ENCODE results near the gene TAMALIN.

The TAMALIN gene

GRCh38 chr12:52035926-52036325, 29.2 kb downstream of the TAMALIN start:
- no peak for TF ChIP-seq CTCF (IDR thresholded peaks at IDR 0.05)

GRCh38 chr12:52036587-52037171, 29.9 kb downstream of the TAMALIN start:
- TF ChIP-seq CTCF (IDR thresholded peaks at IDR 0.05), result no peak

GRCh38 chr12:52037248-52037861, 30.6 kb downstream of the TAMALIN start:
- TF ChIP-seq CTCF (IDR thresholded peaks at IDR 0.05), result no peak; the same call in 1 of the 2 replicates

- TF ChIP-seq CTCF (IDR thresholded peaks at IDR 0.05), result no peak
These were observed 31.7 kb downstream of the TAMALIN start for GRCh38 chr12:52038447-52038846.

GRCh38 chr12:52041035-52041434, 34.3 kb downstream of the TAMALIN start:
- no peak for TF ChIP-seq CTCF (IDR thresholded peaks at IDR 0.05)

- no peak for TF ChIP-seq CTCF (IDR thresholded peaks at IDR 0.05)
These were observed 35.0 kb downstream of the TAMALIN start for GRCh38 chr12:52041695-52042123.

- no peak for TF ChIP-seq CTCF (IDR thresholded peaks at IDR 0.05)
These were observed 36.1 kb downstream of the TAMALIN start for GRCh38 chr12:52042706-52043385.
